ENCODE data around the gene MAN2A2. TPM values are rescaled to one million over a fixed set of nuclear protein-coding genes. Genes with fewer than 3 reads are reported as not detected.
A peak's percentile ranks its signal among the peaks of the same experiment; 100 is the strongest.
"Not testable (repeated sequence)": the region's sequence is repeated elsewhere in the genome, so short reads cannot be mapped to it uniquely, and the experiment has no call there.

The MAN2A2 gene
- total RNA-seq, 1 experiment from 2014 or later: 31.0 TPM

DNA sequence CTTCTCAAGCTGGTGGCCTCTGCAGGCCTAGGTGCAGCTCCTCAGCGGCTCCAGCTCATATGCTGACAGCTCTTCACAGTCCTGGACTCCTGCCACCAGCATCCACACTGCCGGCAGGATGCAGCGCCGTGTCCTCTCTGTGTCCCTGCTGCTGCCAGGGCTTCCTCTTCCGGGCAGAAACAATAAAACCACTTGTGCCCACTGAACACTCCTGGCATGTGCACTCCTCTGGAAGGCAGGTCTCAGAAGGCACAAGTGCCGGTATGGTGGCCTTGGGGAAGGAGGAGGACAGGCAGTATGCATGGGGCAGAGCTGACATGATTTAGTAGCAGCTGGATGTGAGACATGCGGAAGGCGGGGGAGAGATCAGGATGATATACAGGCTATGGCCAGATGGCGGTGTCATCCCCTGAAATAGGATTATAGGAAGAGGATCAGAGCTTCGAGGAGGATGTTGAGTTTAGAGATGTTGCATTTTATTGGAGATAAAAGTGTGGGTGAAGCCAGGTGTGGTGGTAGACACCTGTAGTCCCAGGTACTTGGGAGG is 7.5 kb upstream of the MAN2A2 start:
- 0 out of 2 replicates have a peak, but pooled peaks cover 3% of the 10 kb centered on the region for H3K27me3 Mint-ChIP-seq (ENCODE audit: low read depth)
- H3K36me3 Mint-ChIP-seq: no peaks in the 10 kb centered on the region
- no peak for TF ChIP-seq CREB1 (CRISPR knock-in tag; IDR thresholded peaks at IDR 0.05)
- ATAC-seq (peak; percentile 69), DNase-seq (ENCODE audit: low spot score) (no peak)
- ChIA-PET POLR2A (interaction anchor here (1.1 kb wide), 1 partner anchor 36 kb away, joined by 3 read pairs; no protein-coding TSS in a partner anchor), CTCF (interaction anchor here (0.6 to 5.5 kb wide), 13 partner anchors 8 to 253 kb away, joined by 3 to 63 read pairs (median 4); partner anchors contain the start of genes HDDC3, MAN2A2, RCCD1 and UNC45A)
- no peaks in the 10 kb centered on the region for H3K9me3 Mint-ChIP-seq
- H3K4me3 Mint-ChIP-seq: no peak overlapping the region
- no peaks in the 10 kb centered on the region for H3K4me1 Mint-ChIP-seq
- no peak overlapping the region for H3K27ac Mint-ChIP-seq

DNA sequence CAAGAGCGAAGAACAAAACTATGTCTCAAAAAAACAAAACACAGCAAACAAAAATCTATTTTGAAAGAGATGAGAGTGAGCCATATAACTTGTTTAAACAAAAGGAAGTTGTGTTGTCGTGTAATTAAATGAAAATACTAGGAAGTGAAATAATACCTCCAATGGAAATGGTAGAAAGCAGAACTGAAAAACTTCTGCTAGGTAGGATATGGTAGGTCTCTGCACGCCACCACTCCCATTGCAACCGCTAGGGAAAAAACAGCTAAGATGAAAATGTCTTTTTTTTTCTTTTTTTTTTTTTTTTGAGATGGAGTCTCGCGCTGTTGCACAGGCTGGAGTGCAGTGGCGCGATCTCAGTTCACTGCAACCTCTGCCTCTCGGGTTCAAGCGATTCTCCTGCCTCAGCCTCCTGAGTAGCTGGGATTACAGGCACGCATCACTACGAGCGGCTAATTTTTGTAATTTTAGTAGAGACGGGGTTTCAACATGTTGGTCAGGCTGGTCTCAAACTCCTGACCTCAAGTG is 5.9 kb upstream of the MAN2A2 start:
- peaks cover 11% of the 10 kb centered on the region for H3K4me1 Mint-ChIP-seq
- H3K4me3 Mint-ChIP-seq; ATAC-seq; H3K27ac Mint-ChIP-seq; H3K36me3 Mint-ChIP-seq; H3K9me3 Mint-ChIP-seq; POLR2A ChIA-PET; DNase-seq (ENCODE audit: low spot score): not testable (repeated sequence)
- CTCF ChIA-PET: interaction anchor here (1.5 to 5.5 kb wide), 2 partner anchors 36 to 249 kb away, joined by 4 to 63 read pairs; partner anchors contain the start of genes HDDC3 and UNC45A
- H3K27me3 Mint-ChIP-seq (ENCODE audit: low read depth): peaks cover 11% of the 10 kb centered on the region

- ChIA-PET POLR2A (interaction anchor here (1.6 kb wide), 1 partner anchor 184 kb away, joined by 4 read pairs; the partner anchor contains the start of gene BLM), CTCF (interaction anchor here (0.9 to 7.3 kb wide), 9 partner anchors 11 to 367 kb away, joined by 3 to 194 read pairs (median 5); partner anchors contain the start of genes HDDC3 and UNC45A)
- H3K4me3 Mint-ChIP-seq: peak overlapping the region; percentile 70
- TF ChIP-seq RORB (CRISPR knock-in tag; IDR thresholded peaks at IDR 0.05): no peak
- TF ChIP-seq, protein P1, sequence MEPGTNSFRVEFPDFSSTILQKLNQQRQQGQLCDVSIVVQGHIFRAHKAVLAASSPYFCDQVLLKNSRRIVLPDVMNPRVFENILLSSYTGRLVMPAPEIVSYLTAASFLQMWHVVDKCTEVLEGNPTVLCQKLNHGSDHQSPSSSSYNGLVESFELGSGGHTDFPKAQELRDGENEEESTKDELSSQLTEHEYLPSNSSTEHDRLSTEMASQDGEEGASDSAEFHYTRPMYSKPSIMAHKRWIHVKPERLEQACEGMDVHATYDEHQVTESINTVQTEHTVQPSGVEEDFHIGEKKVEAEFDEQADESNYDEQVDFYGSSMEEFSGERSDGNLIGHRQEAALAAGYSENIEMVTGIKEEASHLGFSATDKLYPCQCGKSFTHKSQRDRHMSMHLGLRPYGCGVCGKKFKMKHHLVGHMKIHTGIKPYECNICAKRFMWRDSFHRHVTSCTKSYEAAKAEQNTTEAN (CRISPR knock-in tag; IDR thresholded peaks at IDR 0.05): no peak
- TF ChIP-seq, protein P2, sequence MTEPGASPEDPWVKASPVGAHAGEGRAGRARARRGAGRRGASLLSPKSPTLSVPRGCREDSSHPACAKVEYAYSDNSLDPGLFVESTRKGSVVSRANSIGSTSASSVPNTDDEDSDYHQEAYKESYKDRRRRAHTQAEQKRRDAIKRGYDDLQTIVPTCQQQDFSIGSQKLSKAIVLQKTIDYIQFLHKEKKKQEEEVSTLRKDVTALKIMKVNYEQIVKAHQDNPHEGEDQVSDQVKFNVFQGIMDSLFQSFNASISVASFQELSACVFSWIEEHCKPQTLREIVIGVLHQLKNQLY (CRISPR knock-in tag; IDR thresholded peaks at IDR 0.05): no peak
- peaks cover 23% of the 10 kb centered on the region for H3K4me1 Mint-ChIP-seq
- H3K27me3 Mint-ChIP-seq (ENCODE audit: low read depth): peaks cover 26% of the 10 kb centered on the region
- no peaks in the 10 kb centered on the region for H3K9me3 Mint-ChIP-seq
- H3K27ac Mint-ChIP-seq: no peak overlapping the region
- peaks cover 7% of the 10 kb centered on the region for H3K36me3 Mint-ChIP-seq
- ATAC-seq (no peak), DNase-seq (ENCODE audit: low spot score) (no peak)
These were observed 1.7 kb upstream of the MAN2A2 start for GRCh38 chr15:90901175-90902039.

DNA sequence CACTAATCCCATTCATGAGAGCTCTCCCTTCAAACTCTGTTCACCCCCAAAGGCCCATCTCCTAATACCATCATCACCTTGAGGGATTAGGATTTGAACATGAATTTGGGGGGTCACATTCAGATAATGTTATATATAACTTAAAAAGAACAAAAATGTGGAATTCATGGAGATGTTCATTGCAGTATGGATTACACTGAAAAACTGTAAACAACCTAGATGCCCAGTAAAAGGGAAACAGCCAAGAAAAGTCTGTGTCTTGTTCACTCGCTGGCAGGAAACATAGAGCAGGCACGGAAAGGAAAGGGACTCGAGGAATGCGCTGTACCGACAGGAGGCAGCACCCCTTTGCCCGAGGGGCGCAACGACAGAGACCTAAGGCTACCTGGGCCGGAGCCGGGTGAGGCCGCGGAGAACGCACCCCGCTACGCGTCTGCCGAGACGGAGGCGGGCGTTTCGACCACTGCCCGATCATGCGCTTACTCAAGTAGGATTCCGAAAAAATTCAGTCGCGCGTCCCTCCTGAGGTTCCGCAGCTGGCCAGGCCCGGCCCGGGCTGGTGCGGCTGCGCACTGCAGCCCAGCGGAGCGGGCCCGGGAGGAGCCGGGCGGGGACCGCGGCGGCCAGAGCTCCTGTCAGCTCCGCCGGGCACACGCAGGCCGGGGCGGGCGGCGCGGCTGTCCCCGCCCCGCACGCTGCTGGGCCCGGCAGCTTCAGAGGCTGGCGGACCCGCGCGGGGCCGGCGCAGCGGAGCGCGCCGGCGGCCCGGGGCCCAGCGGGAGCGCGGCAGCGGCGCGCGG is 862 bp upstream of the MAN2A2 start:
- ChIA-PET CTCF (interaction anchor here (0.6 to 7.3 kb wide), 19 partner anchors 7 to 626 kb away, joined by 3 to 194 read pairs (median 5); partner anchors contain the start of genes BLM, FES, HDDC3 and UNC45A), POLR2A (interaction anchor here (0.5 to 2.5 kb wide), 5 partner anchors 30 to 185 kb away, joined by 4 to 17 read pairs (median 6); partner anchors contain the start of genes BLM, HDDC3 and UNC45A)
- peak; percentile 77 for ATAC-seq
- Mint-ChIP-seq H3K9me3 (no peaks in the 10 kb centered on the region), H3K36me3 (peaks cover 7% of the 10 kb centered on the region), H3K4me3 (peak overlapping the region; percentile 70), H3K27ac (peak overlapping the region; percentile 41; the same call in 1 of the 2 replicates), H3K4me1 (peaks cover 23% of the 10 kb centered on the region), H3K27me3 (ENCODE audit: low read depth) (peaks cover 26% of the 10 kb centered on the region)
- DNase-seq (ENCODE audit: low spot score): peak; percentile 78
- TF ChIP-seq, protein P3, sequence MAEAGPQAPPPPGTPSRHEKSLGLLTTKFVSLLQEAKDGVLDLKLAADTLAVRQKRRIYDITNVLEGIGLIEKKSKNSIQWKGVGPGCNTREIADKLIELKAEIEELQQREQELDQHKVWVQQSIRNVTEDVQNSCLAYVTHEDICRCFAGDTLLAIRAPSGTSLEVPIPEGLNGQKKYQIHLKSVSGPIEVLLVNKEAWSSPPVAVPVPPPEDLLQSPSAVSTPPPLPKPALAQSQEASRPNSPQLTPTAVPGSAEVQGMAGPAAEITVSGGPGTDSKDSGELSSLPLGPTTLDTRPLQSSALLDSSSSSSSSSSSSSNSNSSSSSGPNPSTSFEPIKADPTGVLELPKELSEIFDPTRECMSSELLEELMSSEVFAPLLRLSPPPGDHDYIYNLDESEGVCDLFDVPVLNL (CRISPR knock-in tag; IDR thresholded peaks at IDR 0.05; ENCODE audit: borderline replicate concordance, low read depth): no peak
- TF ChIP-seq, protein P4, sequence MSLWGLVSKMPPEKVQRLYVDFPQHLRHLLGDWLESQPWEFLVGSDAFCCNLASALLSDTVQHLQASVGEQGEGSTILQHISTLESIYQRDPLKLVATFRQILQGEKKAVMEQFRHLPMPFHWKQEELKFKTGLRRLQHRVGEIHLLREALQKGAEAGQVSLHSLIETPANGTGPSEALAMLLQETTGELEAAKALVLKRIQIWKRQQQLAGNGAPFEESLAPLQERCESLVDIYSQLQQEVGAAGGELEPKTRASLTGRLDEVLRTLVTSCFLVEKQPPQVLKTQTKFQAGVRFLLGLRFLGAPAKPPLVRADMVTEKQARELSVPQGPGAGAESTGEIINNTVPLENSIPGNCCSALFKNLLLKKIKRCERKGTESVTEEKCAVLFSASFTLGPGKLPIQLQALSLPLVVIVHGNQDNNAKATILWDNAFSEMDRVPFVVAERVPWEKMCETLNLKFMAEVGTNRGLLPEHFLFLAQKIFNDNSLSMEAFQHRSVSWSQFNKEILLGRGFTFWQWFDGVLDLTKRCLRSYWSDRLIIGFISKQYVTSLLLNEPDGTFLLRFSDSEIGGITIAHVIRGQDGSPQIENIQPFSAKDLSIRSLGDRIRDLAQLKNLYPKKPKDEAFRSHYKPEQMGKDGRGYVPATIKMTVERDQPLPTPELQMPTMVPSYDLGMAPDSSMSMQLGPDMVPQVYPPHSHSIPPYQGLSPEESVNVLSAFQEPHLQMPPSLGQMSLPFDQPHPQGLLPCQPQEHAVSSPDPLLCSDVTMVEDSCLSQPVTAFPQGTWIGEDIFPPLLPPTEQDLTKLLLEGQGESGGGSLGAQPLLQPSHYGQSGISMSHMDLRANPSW (CRISPR knock-in tag; conservative IDR thresholded peaks at IDR 0.05; ENCODE audit: low read depth): no peak
- TF ChIP-seq FOXK1 (CRISPR knock-in tag; IDR thresholded peaks at IDR 0.05) (0 out of 2 replicates have a peak, but pooled peaks have one; percentile 20), NR2C2 (CRISPR knock-in tag; IDR thresholded peaks at IDR 0.05) (no peak), ZNF396 (CRISPR knock-in tag; IDR thresholded peaks at IDR 0.05; ENCODE audit: borderline replicate concordance) (no peak), ELF4 (CRISPR knock-in tag; IDR thresholded peaks at IDR 0.05; ENCODE audit: low read depth) (no peak), MAX (CRISPR knock-in tag; IDR thresholded peaks at IDR 0.05) (peak; percentile 53; the same call in 1 of the 2 replicates), ZNF232 (CRISPR knock-in tag; IDR thresholded peaks at IDR 0.05) (peak; percentile 55; the same call in 1 of the 2 replicates)

All from WTC11 (cell line).